Measurements from ENCODE around the gene TRAF5. TPM values are rescaled to one million over a fixed set of nuclear protein-coding genes. Genes with fewer than 3 reads are reported as not detected.
A peak's percentile ranks its signal among the peaks of the same experiment; 100 is the strongest.

TRAF5 gene
- total and polyA plus RNA-seq, 4 donors: 8.9 to 31.0 (median 17.2) TPM

GRCh38 chr1:211353562-211354212 lies 27.1 kb downstream of the TRAF5 start:
- H3K36me3 ChIP-seq (ENCODE audit: control insufficient read depth, insufficient read depth, low read length): no peaks in the 10 kb centered on the region
- H3K9me3 ChIP-seq (ENCODE audit: control insufficient read depth, insufficient read depth, low read length): peaks cover 4% of the 10 kb centered on the region
- DNase-seq (ENCODE audit: low read depth in 4 of 6, low spot score in 6 of 6): no peak
- H3K27ac ChIP-seq (ENCODE audit: low read depth, low read length): no peak overlapping the region
- H3K27me3 ChIP-seq (ENCODE audit: control insufficient read depth, insufficient read depth, low read length): no peaks in the 10 kb centered on the region
- WGBS (ENCODE audit: insufficient coverage): 0% methylated on average over 1 of the region's 1 CpG
- H3K4me1 ChIP-seq (ENCODE audit: control insufficient read depth, insufficient read depth, low read length): no peaks in the 10 kb centered on the region
- H3K4me3 ChIP-seq (ENCODE audit: low read depth, low read length): no peak overlapping the region

- peaks cover 4% of the 10 kb centered on the region for H3K9me3 ChIP-seq (ENCODE audit: control insufficient read depth, insufficient read depth, low read length)
- no peak overlapping the region for H3K27ac ChIP-seq (ENCODE audit: low read depth, low read length)
- 89% methylated on average over 1 of the region's 4 CpGs for WGBS (ENCODE audit: insufficient coverage)
- H3K4me1 ChIP-seq (ENCODE audit: control insufficient read depth, insufficient read depth, low read length): no peaks in the 10 kb centered on the region
- no peak overlapping the region for H3K4me3 ChIP-seq (ENCODE audit: low read depth, low read length)
- DNase-seq (ENCODE audit: low read depth in 4 of 6, low spot score in 6 of 6): no peak
- no peaks in the 10 kb centered on the region for H3K27me3 ChIP-seq (ENCODE audit: control insufficient read depth, insufficient read depth, low read length)
- no peaks in the 10 kb centered on the region for H3K36me3 ChIP-seq (ENCODE audit: control insufficient read depth, insufficient read depth, low read length)
These were observed 29.2 kb downstream of the TRAF5 start for GRCh38 chr1:211355873-211356272.

GRCh38 chr1:211356723-211357407 lies 30.2 kb downstream of the TRAF5 start:
- peaks cover 4% of the 10 kb centered on the region for H3K9me3 ChIP-seq (ENCODE audit: control insufficient read depth, insufficient read depth, low read length)
- no peaks in the 10 kb centered on the region for H3K4me1 ChIP-seq (ENCODE audit: control insufficient read depth, insufficient read depth, low read length)
- no peaks in the 10 kb centered on the region for H3K27me3 ChIP-seq (ENCODE audit: control insufficient read depth, insufficient read depth, low read length)
- H3K4me3 ChIP-seq (ENCODE audit: low read depth, low read length): no peak overlapping the region
- DNase-seq (ENCODE audit: low read depth in 4 of 6, low spot score in 6 of 6): no peak
- H3K36me3 ChIP-seq (ENCODE audit: control insufficient read depth, insufficient read depth, low read length): no peaks in the 10 kb centered on the region
- H3K27ac ChIP-seq (ENCODE audit: low read depth, low read length): no peak overlapping the region
- 70% methylated on average over 4 of the region's 5 CpGs for WGBS (ENCODE audit: insufficient coverage)

GRCh38 chr1:211358685-211359084 lies 32.1 kb downstream of the TRAF5 start:
- H3K27me3 ChIP-seq (ENCODE audit: control insufficient read depth, insufficient read depth, low read length): no peaks in the 10 kb centered on the region
- no peaks in the 10 kb centered on the region for H3K9me3 ChIP-seq (ENCODE audit: control insufficient read depth, insufficient read depth, low read length)
- no CpG with 5 or more reads among the region's 1 CpG for WGBS (ENCODE audit: insufficient coverage)
- no peaks in the 10 kb centered on the region for H3K36me3 ChIP-seq (ENCODE audit: control insufficient read depth, insufficient read depth, low read length)
- DNase-seq (ENCODE audit: low read depth in 4 of 6, low spot score in 6 of 6): no peak
- no peak overlapping the region for H3K27ac ChIP-seq (ENCODE audit: low read depth, low read length)
- H3K4me3 ChIP-seq (ENCODE audit: low read depth, low read length): no peak overlapping the region
- H3K4me1 ChIP-seq (ENCODE audit: control insufficient read depth, insufficient read depth, low read length): no peaks in the 10 kb centered on the region

GRCh38 chr1:211359876-211360275 lies 33.2 kb downstream of the TRAF5 start:
- Histone ChIP-seq H3K4me3 (ENCODE audit: low read depth, low read length) (no peak overlapping the region), H3K27ac (ENCODE audit: low read depth, low read length) (no peak overlapping the region), H3K9me3 (ENCODE audit: control insufficient read depth, insufficient read depth, low read length) (no peaks in the 10 kb centered on the region), H3K4me1 (ENCODE audit: control insufficient read depth, insufficient read depth, low read length) (no peaks in the 10 kb centered on the region), H3K36me3 (ENCODE audit: control insufficient read depth, insufficient read depth, low read length) (no peaks in the 10 kb centered on the region), H3K27me3 (ENCODE audit: control insufficient read depth, insufficient read depth, low read length) (no peaks in the 10 kb centered on the region)
- DNase-seq (ENCODE audit: low read depth in 4 of 6, low spot score in 6 of 6): peak in 1 of 6 donors; percentile 27
- no CpG with 5 or more reads among the region's 3 CpGs for WGBS (ENCODE audit: insufficient coverage)

GRCh38 chr1:211361202-211361601 lies 34.6 kb downstream of the TRAF5 start:
- Histone ChIP-seq H3K27me3 (ENCODE audit: control insufficient read depth, insufficient read depth, low read length) (no peaks in the 10 kb centered on the region), H3K27ac (ENCODE audit: low read depth, low read length) (no peak overlapping the region), H3K36me3 (ENCODE audit: control insufficient read depth, insufficient read depth, low read length) (no peaks in the 10 kb centered on the region), H3K9me3 (ENCODE audit: control insufficient read depth, insufficient read depth, low read length) (no peaks in the 10 kb centered on the region), H3K4me3 (ENCODE audit: low read depth, low read length) (no peak overlapping the region), H3K4me1 (ENCODE audit: control insufficient read depth, insufficient read depth, low read length) (no peaks in the 10 kb centered on the region)
- peak in 1 of 6 donors; percentile 57 for DNase-seq (ENCODE audit: low read depth in 4 of 6, low spot score in 6 of 6)
- WGBS (ENCODE audit: insufficient coverage): no CpG with 5 or more reads among the region's 1 CpG

GRCh38 chr1:211369640-211370039 lies 43.0 kb downstream of the TRAF5 start:
- no peak for DNase-seq (ENCODE audit: low read depth in 4 of 6, low spot score in 6 of 6)
- no CpG with 5 or more reads among the region's 9 CpGs for WGBS (ENCODE audit: insufficient coverage)

GRCh38 chr1:211370669-211371068 lies 44.0 kb downstream of the TRAF5 start:
- Histone ChIP-seq H3K4me1 (ENCODE audit: control insufficient read depth, insufficient read depth, low read length) (no peaks in the 10 kb centered on the region), H3K9me3 (ENCODE audit: control insufficient read depth, insufficient read depth, low read length) (no peaks in the 10 kb centered on the region), H3K27me3 (ENCODE audit: control insufficient read depth, insufficient read depth, low read length) (no peaks in the 10 kb centered on the region), H3K27ac (ENCODE audit: low read depth, low read length) (no peak overlapping the region), H3K36me3 (ENCODE audit: control insufficient read depth, insufficient read depth, low read length) (no peaks in the 10 kb centered on the region), H3K4me3 (ENCODE audit: low read depth, low read length) (no peak overlapping the region)
- WGBS (ENCODE audit: insufficient coverage): no CpG with 5 or more reads among the region's 2 CpGs
- no peak for DNase-seq (ENCODE audit: low read depth in 4 of 6, low spot score in 6 of 6)

More at GRCh38 chr1:211369640-211370039, 43.0 kb downstream of the TRAF5 start:
- H3K27me3 ChIP-seq (ENCODE audit: control insufficient read depth, insufficient read depth, low read length): no peaks in the 10 kb centered on the region
- no peaks in the 10 kb centered on the region for H3K4me1 ChIP-seq (ENCODE audit: control insufficient read depth, insufficient read depth, low read length)
- no peak overlapping the region for H3K4me3 ChIP-seq (ENCODE audit: low read depth, low read length)
- H3K9me3 ChIP-seq (ENCODE audit: control insufficient read depth, insufficient read depth, low read length): no peaks in the 10 kb centered on the region
- H3K36me3 ChIP-seq (ENCODE audit: control insufficient read depth, insufficient read depth, low read length): no peaks in the 10 kb centered on the region
- no peak overlapping the region for H3K27ac ChIP-seq (ENCODE audit: low read depth, low read length)

- peak in 1 of 6 donors; percentile 15 for DNase-seq (ENCODE audit: low read depth in 4 of 6, low spot score in 6 of 6)
- Histone ChIP-seq H3K4me1 (ENCODE audit: control insufficient read depth, insufficient read depth, low read length) (no peaks in the 10 kb centered on the region), H3K27me3 (ENCODE audit: control insufficient read depth, insufficient read depth, low read length) (no peaks in the 10 kb centered on the region), H3K4me3 (ENCODE audit: low read depth, low read length) (no peak overlapping the region), H3K36me3 (ENCODE audit: control insufficient read depth, insufficient read depth, low read length) (peaks cover 3% of the 10 kb centered on the region), H3K27ac (ENCODE audit: low read depth, low read length) (no peak overlapping the region), H3K9me3 (ENCODE audit: control insufficient read depth, insufficient read depth, low read length) (no peaks in the 10 kb centered on the region)
- no CpG with 5 or more reads among the region's 1 CpG for WGBS (ENCODE audit: insufficient coverage)
These were observed 44.9 kb downstream of the TRAF5 start for GRCh38 chr1:211371406-211372105.
